G401.6 (cell line): ENCODE measurements around the gene NECTIN2.

Source experiments
- FAIRE-seq: peaks from 2 replicates; lab custom pipeline; 2012; peaks lifted over from hg19 to GRCh38; lab: Jason Lieb, UNC

Gene NECTIN2

GRCh38 chr19:44845612-44846454 lies at the start of gene NECTIN2:
Gene NECTIN2, plus strand, starts transcription at chr19:44846297. Its CDS starts 229 bp downstream, at chr19:44846526.
- FAIRE-seq: peak; percentile 96

DNA sequence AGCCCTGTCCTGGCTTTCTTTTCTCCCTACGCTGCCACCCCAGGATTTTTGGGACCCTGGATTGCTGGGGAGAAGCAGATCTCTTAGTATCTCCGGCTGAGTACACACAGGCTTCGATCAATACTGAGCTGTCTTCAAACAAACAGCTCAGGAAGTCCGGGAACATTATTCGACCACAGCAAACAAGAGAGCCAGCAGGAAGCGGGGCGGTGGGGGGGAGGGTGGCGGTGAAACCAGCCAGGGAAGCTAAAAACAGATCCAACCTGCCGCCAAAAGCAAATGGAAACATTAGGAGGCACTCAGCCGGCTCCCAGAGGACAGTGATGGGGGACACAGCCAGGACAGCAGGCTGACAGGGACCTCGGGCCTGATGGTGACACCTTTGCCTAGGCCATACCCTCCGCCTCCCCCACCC lies 49.4 kb upstream of the NECTIN2 start:
- FAIRE-seq: no peak

- no peak for FAIRE-seq
Observed at GRCh38 chr19:44799627-44800346, 46.3 kb upstream of the NECTIN2 start.

- FAIRE-seq: peak; percentile 39
Observed at GRCh38 chr19:44800461-44800860, 45.6 kb upstream of the NECTIN2 start.

DNA sequence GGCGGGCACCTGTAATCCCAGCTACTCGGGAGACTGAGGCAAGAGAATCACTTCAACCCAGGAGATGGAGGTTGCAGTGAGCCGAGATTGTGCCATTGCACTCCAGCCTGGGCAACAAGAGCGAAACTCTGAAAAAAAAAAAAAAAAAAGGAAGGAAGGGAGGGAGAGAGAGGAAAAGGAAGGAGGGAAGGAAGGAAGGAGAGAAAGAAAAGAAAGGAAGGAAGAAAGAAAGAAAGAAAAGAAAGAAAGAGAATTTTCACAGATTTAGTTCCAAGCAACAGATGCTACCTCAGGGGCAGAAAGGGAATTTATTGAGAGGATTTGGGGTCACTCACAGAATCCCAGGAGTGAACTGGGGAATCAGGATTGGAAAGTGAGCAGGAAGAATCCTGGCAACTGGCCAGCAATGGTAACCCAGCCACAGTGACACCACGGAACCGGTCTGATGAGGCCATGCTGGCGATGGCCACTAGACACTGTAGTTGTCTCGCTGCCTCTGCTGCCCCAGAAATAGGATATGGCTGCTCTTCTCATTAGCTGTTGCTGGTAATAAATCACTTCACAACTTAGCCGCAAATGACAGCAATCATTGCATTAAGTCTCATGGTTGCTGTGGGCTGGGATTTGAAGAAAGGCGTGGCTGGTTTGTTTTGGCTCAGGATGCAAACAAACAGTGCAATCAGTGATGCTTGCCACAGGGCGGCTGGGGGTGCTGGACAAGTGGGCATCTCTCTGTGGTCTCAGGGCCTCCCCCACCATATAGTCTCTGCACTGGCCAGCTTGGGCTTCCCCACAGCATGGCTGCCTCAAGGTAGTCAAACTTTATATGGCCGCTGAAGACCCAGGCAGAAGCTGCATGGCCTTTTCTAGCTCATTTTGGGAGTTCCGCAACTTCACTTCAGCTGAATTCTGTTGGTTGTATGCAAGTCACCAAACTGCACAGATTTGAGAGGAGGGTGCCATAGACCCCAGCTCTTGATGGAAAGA lies 42.4 kb upstream of the NECTIN2 start:
- FAIRE-seq: no peak

GRCh38 chr19:44806291-44806690 lies 39.8 kb upstream of the NECTIN2 start:
- no peak for FAIRE-seq

- no peak for FAIRE-seq
Observed at GRCh38 chr19:44807162-44807561, 38.9 kb upstream of the NECTIN2 start.

DNA sequence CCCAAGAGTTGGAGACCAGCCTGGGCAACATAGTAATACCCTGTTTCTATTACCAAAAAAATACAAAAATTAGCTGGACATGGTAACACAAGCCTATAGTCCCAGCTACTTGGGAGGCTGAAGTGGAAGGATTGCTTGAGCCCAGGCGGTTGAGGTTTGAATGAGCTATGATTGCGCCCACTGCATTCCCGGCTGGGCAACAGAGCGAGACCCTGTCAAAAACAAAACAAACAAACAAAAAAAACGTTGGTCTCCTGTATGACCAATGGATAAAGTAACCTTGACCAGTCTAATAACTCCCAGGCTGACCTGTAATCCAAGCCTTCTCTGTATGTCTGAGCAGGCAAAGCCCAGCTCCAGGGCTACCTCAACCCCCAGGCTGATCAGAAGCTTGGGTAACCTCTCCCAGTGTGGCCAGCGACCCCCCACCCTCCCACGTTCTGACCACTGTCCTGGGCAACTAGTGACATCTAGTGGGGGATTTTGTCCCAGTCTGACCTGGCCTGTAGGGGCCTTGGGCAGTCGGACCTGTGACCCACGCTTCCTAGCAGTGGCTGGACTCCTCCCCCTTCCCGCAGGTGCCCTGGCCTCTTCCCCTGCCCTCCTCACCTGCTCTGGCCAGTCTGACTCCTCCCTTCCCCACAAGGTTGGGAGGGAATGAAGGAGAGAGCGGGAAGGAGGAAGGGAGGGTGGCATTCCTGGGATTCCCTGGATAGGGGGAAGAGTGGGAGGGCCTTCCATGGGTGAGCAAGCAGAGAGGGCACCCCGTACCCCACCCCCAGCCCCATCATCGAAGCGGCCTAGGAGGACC lies 38.2 kb upstream of the NECTIN2 start:
- FAIRE-seq: peak; percentile 67

- no peak for FAIRE-seq
Observed at GRCh38 chr19:44808463-44809371, 37.4 kb upstream of the NECTIN2 start, which contains the start of gene BCAM. Gene BCAM, plus strand, starts transcription at chr19:44809103. Its CDS starts 22 bp downstream, at chr19:44809125.

DNA sequence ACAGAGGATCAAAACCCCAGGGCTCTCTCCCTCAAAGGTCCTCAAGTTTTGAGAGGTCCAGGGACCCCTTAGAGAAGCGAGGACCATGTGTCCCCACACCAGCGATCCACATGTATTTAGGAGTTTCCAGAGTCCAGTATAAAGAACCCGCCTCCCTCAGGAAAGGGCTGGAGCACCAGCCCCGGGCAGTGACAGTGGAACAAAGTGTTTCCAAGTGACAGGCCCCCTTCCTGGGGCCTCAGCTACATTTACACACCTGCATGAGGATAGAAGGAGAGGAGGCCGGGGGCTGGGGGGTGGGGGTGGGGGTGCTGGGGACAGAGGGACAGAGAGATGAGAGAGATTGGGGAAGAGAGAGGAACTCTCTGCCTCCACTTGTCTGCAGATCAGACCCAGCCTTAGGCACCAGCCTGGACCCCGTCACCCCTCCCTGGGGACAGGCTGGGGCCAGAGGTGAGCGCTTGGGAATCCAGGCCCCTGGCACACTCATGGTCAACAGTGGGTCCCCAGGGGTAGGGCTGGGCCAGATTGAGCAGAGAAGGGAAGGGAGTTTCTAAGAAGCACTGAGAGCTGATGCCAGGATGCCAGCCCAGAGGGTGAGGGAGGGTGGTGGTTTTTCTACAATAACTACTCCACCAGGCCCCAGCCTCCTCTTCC lies 36.4 kb upstream of the NECTIN2 start:
- FAIRE-seq: no peak

DNA sequence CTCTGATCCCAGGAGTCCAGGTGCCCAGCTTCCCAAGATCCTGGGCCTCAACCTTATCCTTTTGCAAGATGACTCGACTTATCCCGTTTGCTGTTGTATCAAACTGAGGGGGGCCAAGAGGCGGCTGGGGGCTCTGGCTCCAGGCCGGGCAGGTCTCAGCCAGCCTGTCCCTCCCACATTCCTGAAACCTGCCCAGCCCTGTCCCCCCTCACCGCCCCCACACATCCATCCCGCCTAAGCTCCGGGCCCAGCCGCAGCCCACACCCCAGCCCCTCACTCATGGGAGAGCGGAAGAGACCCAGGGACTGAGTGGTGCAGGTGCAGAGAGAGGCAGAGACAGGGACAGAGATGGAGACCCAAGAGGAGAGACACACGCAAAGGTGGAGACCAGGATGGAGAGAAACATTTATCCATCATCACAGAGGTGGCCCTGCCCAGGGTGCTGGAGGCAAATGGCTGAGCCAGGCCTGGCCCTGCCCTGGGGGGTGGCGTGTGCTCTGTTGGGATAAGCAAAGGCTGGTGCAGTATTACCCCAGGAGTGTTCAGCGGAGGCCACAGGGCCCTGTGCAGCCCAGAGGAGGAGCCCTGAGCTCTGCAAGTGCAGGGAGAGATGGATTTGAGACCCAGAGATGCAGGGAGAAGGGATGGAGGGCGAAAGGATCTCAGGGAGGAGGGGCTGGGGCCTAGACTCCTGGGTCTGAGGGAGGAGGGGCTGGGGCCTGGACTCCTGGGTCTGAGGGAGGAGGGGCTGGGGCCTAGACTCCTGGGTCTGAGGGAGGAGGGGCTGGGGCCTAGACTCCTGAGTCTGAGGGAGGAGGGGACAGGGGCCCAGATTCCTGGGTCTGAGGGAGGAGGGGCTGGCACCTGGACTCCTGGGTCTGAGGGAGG lies 35.6 kb upstream of the NECTIN2 start:
- no peak for FAIRE-seq

DNA sequence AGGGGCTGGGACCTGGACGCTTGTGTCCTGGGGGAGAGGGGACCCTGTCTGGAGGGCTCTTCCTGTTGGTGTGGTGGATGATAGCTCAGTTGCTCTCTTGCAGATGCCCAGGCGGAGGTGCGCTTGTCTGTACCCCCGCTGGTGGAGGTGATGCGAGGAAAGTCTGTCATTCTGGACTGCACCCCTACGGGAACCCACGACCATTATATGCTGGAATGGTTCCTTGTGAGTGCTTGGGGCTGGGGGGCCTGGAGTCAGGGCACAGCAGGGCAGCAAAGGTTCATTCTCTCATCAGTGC lies 35.0 kb upstream of the NECTIN2 start:
- no peak for FAIRE-seq

DNA sequence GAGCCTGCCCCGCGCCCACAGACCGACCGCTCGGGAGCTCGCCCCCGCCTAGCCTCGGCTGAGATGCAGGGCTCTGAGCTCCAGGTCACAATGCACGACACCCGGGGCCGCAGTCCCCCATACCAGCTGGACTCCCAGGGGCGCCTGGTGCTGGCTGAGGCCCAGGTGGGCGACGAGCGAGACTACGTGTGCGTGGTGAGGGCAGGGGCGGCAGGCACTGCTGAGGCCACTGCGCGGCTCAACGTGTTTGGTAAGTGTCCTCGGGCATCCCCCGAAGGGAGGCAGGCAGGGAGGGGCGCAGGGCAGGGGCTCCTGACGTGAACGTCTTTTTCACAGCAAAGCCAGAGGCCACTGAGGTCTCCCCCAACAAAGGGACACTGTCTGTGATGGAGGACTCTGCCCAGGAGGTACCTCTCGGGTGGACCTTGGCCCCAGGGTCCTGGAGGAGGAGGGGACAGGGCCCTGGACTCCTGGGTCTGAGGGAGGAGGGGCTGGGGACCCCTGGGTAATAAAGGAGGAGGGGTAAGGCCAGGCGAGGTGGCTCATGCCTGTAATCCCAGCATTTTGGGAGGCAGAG lies 33.9 kb upstream of the NECTIN2 start:
- no peak for FAIRE-seq

DNA sequence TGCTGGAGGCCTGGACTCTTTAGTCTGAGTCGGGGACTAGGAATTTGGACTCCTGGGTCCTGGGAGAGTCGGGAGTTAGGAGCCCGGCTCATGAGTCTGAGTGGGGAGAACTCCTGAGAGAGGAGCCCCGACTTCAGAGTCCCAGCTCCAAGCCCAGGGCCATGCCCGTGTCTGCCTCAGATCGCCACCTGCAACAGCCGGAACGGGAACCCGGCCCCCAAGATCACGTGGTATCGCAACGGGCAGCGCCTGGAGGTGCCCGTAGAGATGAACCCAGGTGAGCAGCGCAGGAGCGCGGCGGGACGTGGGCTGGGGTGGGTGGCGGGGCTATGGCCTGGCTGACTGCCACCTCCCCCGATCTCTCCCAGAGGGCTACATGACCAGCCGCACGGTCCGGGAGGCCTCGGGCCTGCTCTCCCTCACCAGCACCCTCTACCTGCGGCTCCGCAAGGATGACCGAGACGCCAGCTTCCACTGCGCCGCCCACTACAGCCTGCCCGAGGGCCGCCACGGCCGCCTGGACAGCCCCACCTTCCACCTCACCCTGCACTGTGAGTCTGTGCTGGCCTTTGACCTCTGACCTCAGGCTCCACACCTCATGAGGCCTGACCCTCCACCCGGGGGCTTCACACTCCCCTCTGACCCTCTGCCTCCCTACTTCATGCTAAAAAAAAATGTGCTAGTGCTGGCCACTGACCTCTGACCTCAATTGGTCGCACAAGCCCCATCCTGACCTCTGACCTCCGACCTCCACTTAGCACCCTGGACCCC lies 32.8 kb upstream of the NECTIN2 start:
- FAIRE-seq: no peak

DNA sequence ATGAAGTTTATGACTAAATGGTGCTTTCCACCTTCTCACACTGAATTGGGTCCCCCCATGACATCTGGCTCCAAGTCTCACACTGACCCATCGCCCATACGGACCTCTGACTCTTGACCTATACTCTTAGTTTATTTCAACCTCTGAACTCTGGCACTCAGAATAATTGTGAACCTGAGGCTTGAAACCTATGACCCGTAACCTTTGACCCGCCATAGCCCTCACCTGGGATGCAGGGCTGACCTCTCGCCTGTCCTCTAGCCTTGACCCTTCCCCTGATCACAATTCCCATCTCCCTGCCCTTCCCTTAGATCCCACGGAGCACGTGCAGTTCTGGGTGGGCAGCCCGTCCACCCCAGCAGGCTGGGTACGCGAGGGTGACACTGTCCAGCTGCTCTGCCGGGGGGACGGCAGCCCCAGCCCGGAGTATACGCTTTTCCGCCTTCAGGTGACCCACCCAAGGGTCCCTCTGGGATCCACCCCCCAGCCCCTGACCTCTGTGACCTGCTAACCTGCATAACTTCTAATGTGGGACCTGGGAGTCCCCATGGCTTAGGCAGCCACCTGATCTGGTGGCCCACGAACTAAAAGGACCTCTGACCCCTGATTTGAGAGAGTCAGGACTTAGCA lies 32.1 kb upstream of the NECTIN2 start:
- no peak for FAIRE-seq

- FAIRE-seq: no peak
Observed at GRCh38 chr19:44814517-44814916, 31.6 kb upstream of the NECTIN2 start.

GRCh38 chr19:44816301-44816700 lies 29.8 kb upstream of the NECTIN2 start:
- FAIRE-seq: no peak
